ENCODE data around the gene EFCAB8.

Gene EFCAB8

DNA sequence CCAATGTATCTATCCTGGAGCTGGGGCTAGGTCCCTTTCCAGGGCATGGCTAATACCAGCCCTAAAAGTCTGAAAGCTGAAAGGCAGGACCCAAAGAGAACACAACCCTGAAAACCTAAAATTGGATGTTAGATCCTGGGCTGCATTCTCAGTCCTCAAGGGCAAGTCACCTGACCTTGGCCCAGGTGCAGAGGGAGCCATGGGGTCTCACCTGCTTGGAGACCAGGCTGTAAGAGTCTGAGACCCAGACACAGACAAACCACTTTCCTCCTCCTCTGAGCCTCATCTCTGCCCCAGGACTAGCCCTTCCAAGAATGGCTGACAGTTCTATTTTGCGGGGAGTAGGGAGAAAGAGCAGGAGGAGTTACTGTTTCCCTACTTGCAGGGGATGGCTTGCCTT lies 60.0 kb downstream of the EFCAB8 start:
- no peak for TF ChIP-seq RAD21 (IDR thresholded peaks at IDR 0.05; ENCODE audit: low read depth)
- TF ChIP-seq EGR1 (IDR thresholded peaks at IDR 0.05) = no peak
- no peak for TF ChIP-seq TAF1 (IDR thresholded peaks at IDR 0.05; ENCODE audit: low read depth)
- no peak for TF ChIP-seq ZBTB7A (IDR thresholded peaks at IDR 0.05; ENCODE audit: low read depth)
- no peak for TF ChIP-seq NFIC (IDR thresholded peaks at IDR 0.05)
- no peak for TF ChIP-seq TEAD4 (IDR thresholded peaks at IDR 0.05)
- no peak for TF ChIP-seq FOXM1 (IDR thresholded peaks at IDR 0.05; ENCODE audit: borderline replicate concordance, low read depth)
- TF ChIP-seq REST (IDR thresholded peaks at IDR 0.05; ENCODE audit: low read depth) = no peak
- TF ChIP-seq CREB1 (IDR thresholded peaks at IDR 0.05; ENCODE audit: low read depth) = no peak
- no peak for TF ChIP-seq EP300 (IDR thresholded peaks at IDR 0.05; ENCODE audit: borderline replicate concordance)
- no peak for TF ChIP-seq CEBPB (IDR thresholded peaks at IDR 0.05)
- TF ChIP-seq YY1 (IDR thresholded peaks at IDR 0.05; ENCODE audit: low read depth) = no peak
- TF ChIP-seq TCF12 (IDR thresholded peaks at IDR 0.05; ENCODE audit: low read depth) = no peak
- no peak for TF ChIP-seq MAX (IDR thresholded peaks at IDR 0.05)
- no peak for TF ChIP-seq USF1 (IDR thresholded peaks at IDR 0.05)

- no peak for TF ChIP-seq NFIC (IDR thresholded peaks at IDR 0.05)
Measured at GRCh38 chr20:32920066-32920465, 61.3 kb downstream of the EFCAB8 start.

- TF ChIP-seq TEAD4 (IDR thresholded peaks at IDR 0.05) (no peak), EP300 (IDR thresholded peaks at IDR 0.05; ENCODE audit: borderline replicate concordance) (no peak), CEBPB (IDR thresholded peaks at IDR 0.05) (no peak), FOXM1 (IDR thresholded peaks at IDR 0.05; ENCODE audit: borderline replicate concordance, low read depth) (no peak), TCF12 (IDR thresholded peaks at IDR 0.05; ENCODE audit: low read depth) (no peak), EGR1 (IDR thresholded peaks at IDR 0.05) (no peak), YY1 (IDR thresholded peaks at IDR 0.05; ENCODE audit: low read depth) (no peak), MAX (IDR thresholded peaks at IDR 0.05) (no peak), USF1 (IDR thresholded peaks at IDR 0.05) (no peak), RAD21 (IDR thresholded peaks at IDR 0.05; ENCODE audit: low read depth) (no peak), REST (IDR thresholded peaks at IDR 0.05; ENCODE audit: low read depth) (no peak), TAF1 (IDR thresholded peaks at IDR 0.05; ENCODE audit: low read depth) (no peak)
Measured at GRCh38 chr20:32920530-32921298, 62.0 kb downstream of the EFCAB8 start.

- TF ChIP-seq EGR1 (IDR thresholded peaks at IDR 0.05) (no peak), MAX (IDR thresholded peaks at IDR 0.05) (no peak), TAF1 (IDR thresholded peaks at IDR 0.05; ENCODE audit: low read depth) (no peak), RAD21 (IDR thresholded peaks at IDR 0.05; ENCODE audit: low read depth) (no peak), REST (IDR thresholded peaks at IDR 0.05; ENCODE audit: low read depth) (no peak), FOXM1 (IDR thresholded peaks at IDR 0.05; ENCODE audit: borderline replicate concordance, low read depth) (no peak), NFIC (IDR thresholded peaks at IDR 0.05) (no peak), EP300 (IDR thresholded peaks at IDR 0.05; ENCODE audit: borderline replicate concordance) (no peak)
Measured at GRCh38 chr20:32922466-32922865, 63.7 kb downstream of the EFCAB8 start.

Data from Ishikawa (cell line).